Choroid plexus epithelial cell (primary cell): Measurements from ENCODE around the gene AKAP13.

Source experiments
- DNase-seq: peaks from one replicate; pipeline ENCODE4 v3.0.0-alpha.2; 2010; ENCODE audit warnings: low read depth
- H3K4me3 ChIP-seq: 2 replicates; pipeline ENCODE4 v1.5.1; 2011; ENCODE audit warnings: low read depth, mild to moderate bottlenecking, control low read depth, low read length, moderate library complexity
- TF ChIP-seq, protein P1 (sequence below): conservative IDR thresholded peaks from 2 replicates; pipeline ENCODE4 v1.5.1; 2011; ENCODE audit warnings: low read depth, mild to moderate bottlenecking, control low read depth, inconsistent platforms, low read length, moderate library complexity

AKAP13 gene

DNA sequence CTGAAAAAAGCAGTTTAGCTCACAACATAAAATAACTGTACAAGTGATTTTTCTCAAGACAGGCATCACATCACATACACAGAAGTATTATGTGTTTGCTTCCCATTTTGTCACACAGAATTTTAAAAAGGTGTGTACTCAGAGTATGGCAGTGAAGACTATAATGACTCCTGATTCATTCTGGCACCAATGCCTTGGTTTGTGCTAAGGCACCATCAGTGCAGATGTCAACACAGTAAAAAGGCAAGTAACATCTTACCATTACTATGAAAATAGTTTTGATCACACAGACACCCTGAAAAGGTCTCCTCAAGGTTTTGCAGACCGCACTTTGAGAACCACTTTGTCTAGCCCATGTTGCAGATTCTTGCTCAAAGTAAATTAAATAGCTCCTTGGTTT is 222.8 kb downstream of the AKAP13 start:
- TF ChIP-seq, protein P1, sequence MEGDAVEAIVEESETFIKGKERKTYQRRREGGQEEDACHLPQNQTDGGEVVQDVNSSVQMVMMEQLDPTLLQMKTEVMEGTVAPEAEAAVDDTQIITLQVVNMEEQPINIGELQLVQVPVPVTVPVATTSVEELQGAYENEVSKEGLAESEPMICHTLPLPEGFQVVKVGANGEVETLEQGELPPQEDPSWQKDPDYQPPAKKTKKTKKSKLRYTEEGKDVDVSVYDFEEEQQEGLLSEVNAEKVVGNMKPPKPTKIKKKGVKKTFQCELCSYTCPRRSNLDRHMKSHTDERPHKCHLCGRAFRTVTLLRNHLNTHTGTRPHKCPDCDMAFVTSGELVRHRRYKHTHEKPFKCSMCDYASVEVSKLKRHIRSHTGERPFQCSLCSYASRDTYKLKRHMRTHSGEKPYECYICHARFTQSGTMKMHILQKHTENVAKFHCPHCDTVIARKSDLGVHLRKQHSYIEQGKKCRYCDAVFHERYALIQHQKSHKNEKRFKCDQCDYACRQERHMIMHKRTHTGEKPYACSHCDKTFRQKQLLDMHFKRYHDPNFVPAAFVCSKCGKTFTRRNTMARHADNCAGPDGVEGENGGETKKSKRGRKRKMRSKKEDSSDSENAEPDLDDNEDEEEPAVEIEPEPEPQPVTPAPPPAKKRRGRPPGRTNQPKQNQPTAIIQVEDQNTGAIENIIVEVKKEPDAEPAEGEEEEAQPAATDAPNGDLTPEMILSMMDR, result no peak
- no peak overlapping the region for H3K4me3 ChIP-seq
- DNase-seq, result no peak

DNA sequence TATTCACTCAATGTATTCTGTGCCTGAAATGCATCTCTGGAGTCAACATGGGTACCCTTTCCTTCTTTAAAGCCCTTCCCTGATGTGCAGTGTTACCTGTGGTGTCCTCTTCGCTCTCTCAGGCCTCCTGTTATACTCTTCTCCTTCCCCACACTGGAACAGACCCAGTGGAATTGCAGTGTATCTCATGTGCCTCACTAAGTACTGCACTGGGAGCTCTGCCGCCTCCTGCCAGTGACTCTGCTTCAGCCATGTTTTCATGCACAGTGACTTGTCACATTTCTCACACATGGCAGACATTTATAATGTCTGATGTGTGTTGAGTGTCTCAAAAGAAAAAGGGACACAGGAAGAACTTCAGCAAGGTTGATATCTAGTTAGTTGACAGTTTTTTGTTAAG is 223.3 kb downstream of the AKAP13 start:
- TF ChIP-seq, protein P1, result no peak
- DNase-seq, result no peak
- H3K4me3 ChIP-seq, result no peak overlapping the region

DNA sequence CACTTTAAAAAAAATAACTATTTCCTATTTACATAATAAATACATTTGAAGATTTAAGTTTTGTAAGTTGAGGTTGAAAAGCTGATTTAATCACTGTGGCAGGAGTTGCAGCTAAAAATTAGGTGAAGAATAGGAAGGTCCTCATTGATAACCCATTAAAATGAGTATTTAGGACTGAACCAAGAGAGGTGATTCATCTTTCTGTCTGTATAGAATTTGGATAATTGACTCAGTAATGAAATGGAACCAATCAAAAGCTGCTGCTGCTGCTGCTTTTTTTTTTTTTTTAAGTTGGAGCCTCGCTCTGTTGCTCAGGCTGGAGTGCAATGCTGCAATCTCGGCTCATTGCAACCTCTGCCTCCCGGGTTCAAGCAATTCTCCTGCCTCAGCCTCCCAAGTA is 223.8 kb downstream of the AKAP13 start:
- DNase-seq, result no peak
- no peak overlapping the region for H3K4me3 ChIP-seq
- TF ChIP-seq, protein P1, result no peak

DNA sequence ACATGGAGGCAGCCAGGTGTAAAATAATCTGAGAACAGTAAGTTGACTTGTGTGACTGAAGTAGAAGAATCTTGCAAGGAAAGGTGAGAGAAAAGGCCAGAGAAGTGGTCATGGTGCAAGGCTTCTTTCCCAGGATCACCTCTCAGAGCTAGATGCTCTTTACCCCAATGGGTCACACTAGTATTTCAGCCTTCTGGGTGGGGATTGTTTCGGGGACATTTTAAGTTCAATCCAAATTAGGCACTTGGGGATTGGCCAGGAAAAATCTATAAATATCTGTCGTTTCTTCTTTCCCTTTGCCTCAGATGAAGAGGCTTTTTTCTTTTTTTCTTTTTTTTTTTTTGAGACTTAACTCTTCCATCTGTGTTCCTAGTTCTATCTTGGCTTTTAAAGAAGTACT is 226.3 kb downstream of the AKAP13 start:
- TF ChIP-seq, protein P1, result no peak
- DNase-seq, result no peak
- no peak overlapping the region for H3K4me3 ChIP-seq

DNA sequence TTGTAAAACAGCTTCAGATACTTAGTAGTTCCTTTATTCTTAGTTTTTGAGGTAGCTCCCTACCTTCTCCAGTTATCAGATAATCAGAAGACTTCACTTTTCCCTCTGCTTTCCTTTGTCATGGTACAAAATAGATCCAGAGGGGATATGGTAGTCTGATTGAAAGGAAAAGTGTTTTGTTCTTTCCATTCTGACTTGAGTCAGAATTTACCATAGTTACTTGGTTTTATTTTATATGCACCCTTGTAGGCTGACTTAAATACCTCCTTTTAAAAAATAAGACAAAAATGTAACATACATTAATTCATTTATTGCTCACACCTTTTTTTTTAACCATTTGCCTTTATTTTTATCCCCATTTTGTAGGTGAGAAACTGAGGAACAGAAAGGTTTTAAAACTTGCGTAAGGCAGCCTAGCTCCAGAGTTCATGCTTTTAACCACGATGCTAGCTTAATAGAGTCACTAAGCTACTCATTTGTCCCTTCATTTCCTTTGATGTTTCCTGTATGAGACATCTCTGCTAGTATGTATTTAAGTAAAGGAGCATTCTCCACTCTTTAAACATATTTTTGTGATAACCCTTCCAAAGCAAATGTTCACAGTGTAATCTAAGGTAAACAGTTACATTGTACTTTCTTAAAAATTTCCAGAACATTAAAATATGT is 226.9 kb downstream of the AKAP13 start:
- TF ChIP-seq, protein P1, result no peak
- H3K4me3 ChIP-seq, result no peak overlapping the region
- peak; percentile 38 for DNase-seq

DNA sequence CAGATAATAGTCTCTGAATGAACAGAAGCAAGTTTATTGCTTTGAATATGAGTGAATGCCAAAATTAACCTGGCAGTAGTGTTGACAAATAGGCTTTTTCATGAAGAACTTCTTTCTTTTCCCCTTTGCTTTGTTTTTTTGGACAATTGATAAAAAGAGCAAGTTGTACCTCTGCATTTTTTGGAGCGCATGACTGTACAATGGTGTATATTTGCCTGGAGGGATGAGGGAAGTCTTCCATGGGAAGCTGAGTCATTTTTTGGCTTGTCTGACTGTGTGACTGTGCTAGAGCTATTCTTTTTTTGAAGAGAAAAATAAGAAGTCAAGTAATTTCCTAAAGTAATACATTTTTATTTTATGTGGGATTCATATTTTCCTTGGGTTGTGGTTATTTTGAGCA is 227.4 kb downstream of the AKAP13 start:
- TF ChIP-seq, protein P1, result no peak
- no peak overlapping the region for H3K4me3 ChIP-seq

DNA sequence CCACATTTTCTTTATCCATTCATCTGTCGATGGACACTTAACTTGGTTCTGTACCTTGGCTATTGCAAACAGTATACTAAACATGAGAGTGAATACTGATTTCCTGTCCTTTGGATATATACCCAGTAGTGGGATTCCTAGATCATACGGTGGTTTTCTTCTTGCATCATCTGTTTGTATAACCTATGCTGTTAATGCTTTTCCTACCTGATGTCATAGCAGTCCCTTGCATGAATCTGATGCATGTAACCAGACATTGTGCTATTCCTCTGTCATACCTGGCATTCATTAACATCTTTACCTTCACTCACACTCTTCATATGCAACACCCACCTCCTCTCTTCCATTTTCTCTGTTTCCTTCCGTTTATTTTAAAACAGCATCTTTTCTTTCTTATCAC is 229.1 kb downstream of the AKAP13 start:
- TF ChIP-seq, protein P1, result no peak
- no peak for DNase-seq

More for the DNA sequence above, 227.4 kb downstream of the AKAP13 start:
- DNase-seq, result peak; percentile 82

More for the DNA sequence above, 229.1 kb downstream of the AKAP13 start:
- no peak overlapping the region for H3K4me3 ChIP-seq
